GM12892 (cell line): ENCODE data around the gene PROSER3.
"Not testable (repeated sequence)": the region's sequence is repeated elsewhere in the genome, so short reads cannot be mapped to it uniquely, and the experiment has no call there.

ENCODE experiments used
- POLR2A ChIP-seq: IDR thresholded peaks from 2 replicates; pipeline ENCODE4 v1.6.1; 2011; ENCODE audit warnings: low read depth, low read length, control low read depth
- POLR2AphosphoS5 ChIP-seq: IDR thresholded peaks from 2 replicates; pipeline ENCODE4 v1.6.1; 2011; ENCODE audit warnings: low read depth, low read length, control low read depth

- not testable (repeated sequence) for TF ChIP-seq POLR2A, POLR2AphosphoS5
Measured at GRCh38 chr19:35795564-35795963, 37.6 kb downstream of the PROSER3 start.
